Subcutaneous adipose tissue (tissue), 4 donors: ENCODE measurements around the gene EFCC1. TPM values are rescaled to one million over a fixed set of nuclear protein-coding genes. Genes with fewer than 3 reads are reported as not detected.

Source experiments
- CTCF ChIP-seq: fragments of 450-650 bp; IDR thresholded peaks from one replicate; pipeline ENCODE4 v1.5.1; 2016; ENCODE audit warnings: low read depth, mild to moderate bottlenecking, control low read depth, antibody characterized with exemption, moderate library complexity
- total RNA-seq, 4 donors: library from RNA; depleted of rRNA; stranded (reverse); fragments of >200 nt; gene quantifications; one replicate each; pipeline ENCODE4 v1.1.0, GENCODE V29; 2016

EFCC1 gene
- total RNA-seq: 1 to 10 TPM in 2 of 4 donors, under 1 TPM in 2; 0.33 to 3.8 (median 0.72) TPM

- TF ChIP-seq CTCF: no peak
Measured at GRCh38 chr3:129001101-129001805, at the start of gene EFCC1. Gene EFCC1, plus strand, starts transcription at chr3:129001304. Its CDS starts 325 bp downstream, at chr3:129001629.

GRCh38 chr3:128956440-128956839 lies 44.7 kb upstream of the EFCC1 start:
- TF ChIP-seq CTCF: no peak

GRCh38 chr3:128965280-128965679 lies 35.8 kb upstream of the EFCC1 start:
- TF ChIP-seq CTCF: no peak

GRCh38 chr3:128965818-128966217 lies 35.3 kb upstream of the EFCC1 start:
- no peak for TF ChIP-seq CTCF

GRCh38 chr3:128967748-128968355 lies 33.3 kb upstream of the EFCC1 start:
- TF ChIP-seq CTCF: no peak

GRCh38 chr3:128969993-128970739 lies 30.9 kb upstream of the EFCC1 start:
- no peak for TF ChIP-seq CTCF

GRCh38 chr3:128970740-128971047 lies 30.4 kb upstream of the EFCC1 start:
- TF ChIP-seq CTCF: no peak
